GM20000 (cell line): Measurements from ENCODE around the gene PAIP1.

Source experiments
- DNase-seq: peaks from one replicate; pipeline ENCODE4 v3.0.0; 2012; ENCODE audit warnings: low spot score
- TF ChIP-seq, protein P1 (sequence below): IDR thresholded peaks from 2 replicates; pipeline ENCODE4 v1.5.1; 2012; ENCODE audit warnings: mild to moderate bottlenecking, control low read depth; ENCODE audit errors: extremely low read depth, missing control alignments

The PAIP1 gene

DNA sequence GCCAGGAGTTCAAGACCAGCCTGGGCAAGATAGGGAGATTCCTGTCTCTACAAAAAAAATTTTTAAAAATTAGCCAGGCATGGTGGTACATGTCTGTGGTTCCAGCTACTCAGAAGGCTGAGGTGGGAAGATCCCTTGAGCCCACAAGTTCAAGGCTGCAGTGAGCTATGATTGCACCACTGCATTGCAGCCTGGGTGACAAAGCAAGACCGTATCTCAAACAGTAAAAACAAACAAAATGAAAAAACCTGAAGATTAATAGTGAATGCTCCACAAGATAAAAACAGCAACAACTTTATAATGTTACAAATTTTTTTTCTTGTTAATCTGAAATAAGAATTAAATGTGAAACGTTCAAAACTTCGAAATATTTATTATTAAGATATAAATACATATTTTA is 70.5 kb downstream of the PAIP1 start:
- DNase-seq = no peak
- TF ChIP-seq, protein P1, sequence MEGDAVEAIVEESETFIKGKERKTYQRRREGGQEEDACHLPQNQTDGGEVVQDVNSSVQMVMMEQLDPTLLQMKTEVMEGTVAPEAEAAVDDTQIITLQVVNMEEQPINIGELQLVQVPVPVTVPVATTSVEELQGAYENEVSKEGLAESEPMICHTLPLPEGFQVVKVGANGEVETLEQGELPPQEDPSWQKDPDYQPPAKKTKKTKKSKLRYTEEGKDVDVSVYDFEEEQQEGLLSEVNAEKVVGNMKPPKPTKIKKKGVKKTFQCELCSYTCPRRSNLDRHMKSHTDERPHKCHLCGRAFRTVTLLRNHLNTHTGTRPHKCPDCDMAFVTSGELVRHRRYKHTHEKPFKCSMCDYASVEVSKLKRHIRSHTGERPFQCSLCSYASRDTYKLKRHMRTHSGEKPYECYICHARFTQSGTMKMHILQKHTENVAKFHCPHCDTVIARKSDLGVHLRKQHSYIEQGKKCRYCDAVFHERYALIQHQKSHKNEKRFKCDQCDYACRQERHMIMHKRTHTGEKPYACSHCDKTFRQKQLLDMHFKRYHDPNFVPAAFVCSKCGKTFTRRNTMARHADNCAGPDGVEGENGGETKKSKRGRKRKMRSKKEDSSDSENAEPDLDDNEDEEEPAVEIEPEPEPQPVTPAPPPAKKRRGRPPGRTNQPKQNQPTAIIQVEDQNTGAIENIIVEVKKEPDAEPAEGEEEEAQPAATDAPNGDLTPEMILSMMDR = no peak

DNA sequence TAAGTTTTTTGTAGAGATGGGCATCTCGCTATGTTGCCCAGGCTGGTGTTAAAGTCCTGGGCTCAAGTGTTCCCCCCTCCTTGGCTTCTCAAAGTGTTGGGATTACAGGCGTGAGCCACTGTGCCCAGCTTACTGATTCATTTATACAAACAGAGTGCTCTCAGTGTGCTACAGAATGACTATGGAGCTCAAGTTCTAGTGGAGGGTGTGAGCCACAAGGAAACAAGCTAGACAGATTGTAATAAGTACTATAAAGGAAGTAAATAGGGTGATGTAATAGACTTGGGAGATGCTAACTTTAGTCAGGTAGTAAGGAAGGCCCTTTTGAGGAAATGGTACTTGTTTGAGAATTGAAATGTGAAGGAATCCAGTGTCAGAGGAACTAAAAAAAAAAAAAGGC is 71.5 kb downstream of the PAIP1 start:
- DNase-seq = no peak
- TF ChIP-seq, protein P1 = no peak

DNA sequence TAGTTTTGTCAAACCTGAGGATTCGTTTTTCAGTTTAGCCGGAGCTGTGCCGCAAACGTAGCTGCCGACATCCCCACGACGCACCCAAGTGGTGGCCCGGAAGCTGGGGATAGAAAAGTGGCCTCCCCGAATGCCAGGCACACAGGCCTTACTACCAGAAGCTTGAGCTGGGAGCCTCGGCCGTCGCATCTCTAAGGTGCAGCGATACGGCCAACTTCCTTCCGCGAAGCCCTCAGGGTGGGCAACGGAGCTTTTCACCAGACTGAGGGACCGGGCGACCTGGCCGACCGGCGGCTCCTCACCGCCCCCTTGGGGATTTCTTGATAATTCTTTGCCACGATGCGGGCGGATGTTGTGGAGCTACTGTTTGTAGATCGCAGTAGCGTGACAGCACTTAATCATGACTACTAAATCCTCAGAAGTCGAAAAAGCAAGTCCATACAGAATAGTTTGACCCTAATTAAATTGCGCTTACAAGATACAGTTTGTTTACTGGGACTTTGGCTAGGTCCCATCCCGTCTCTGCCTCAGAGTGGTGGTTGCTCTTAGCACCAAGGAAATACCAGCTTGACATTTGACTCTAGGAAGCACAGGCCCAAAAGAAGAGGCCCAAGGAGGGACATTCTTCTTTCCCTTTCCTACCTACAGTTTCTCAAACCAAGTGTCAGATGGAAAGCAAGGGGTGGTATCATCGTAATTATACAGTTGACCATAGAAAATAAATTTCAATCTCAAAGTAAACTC is 72.6 kb downstream of the PAIP1 start:
- TF ChIP-seq, protein P1 = peak; percentile 43
- DNase-seq = peak; percentile 83

DNA sequence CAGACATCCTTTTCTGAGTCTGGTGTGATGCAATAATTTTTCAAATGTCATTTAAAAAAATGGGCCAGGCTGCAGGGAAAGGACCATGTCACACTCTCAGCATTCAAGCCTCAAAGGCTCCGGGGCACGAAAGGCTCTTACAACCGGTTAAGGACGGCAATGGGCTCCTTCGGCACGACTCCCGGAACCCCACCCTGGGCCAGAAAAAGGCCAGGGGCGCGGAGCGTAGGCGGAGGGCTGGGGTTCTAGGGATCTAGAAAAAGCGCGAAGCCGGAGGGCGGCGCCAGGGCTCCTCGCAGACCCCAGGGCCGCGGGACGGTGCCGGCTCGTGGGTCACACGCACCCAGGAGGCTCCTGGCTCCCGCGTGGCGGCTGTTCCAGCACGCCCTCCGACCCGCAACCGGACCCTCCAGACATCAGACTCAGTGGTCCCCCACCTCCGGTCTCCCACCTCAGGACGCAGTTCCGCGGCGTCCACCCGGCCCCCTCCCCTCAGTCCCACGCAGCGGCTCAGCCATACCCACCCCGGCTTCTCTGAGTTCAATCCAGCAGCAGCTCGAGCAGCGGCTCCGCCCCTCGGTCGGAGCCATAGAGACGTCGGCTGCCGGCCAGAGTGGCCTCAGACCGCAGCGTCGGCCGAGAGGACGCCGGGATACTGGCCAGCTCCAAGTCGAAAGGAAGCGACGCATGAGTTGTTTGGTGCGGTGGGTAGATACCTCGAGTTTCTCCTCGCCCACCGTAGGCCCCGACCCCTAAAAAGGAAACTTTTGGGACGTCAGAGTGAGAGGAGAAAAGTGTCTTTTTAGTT is 73.4 kb downstream of the PAIP1 start, which contains the start of gene TMEM267:
Gene TMEM267 (minus strand): TSS at position 568 of the 808 bp plus-strand sequence. CDS start 29,896 bp downstream, outside the sequence.
- DNase-seq = peak; percentile 89
- TF ChIP-seq, protein P1 = no peak

DNA sequence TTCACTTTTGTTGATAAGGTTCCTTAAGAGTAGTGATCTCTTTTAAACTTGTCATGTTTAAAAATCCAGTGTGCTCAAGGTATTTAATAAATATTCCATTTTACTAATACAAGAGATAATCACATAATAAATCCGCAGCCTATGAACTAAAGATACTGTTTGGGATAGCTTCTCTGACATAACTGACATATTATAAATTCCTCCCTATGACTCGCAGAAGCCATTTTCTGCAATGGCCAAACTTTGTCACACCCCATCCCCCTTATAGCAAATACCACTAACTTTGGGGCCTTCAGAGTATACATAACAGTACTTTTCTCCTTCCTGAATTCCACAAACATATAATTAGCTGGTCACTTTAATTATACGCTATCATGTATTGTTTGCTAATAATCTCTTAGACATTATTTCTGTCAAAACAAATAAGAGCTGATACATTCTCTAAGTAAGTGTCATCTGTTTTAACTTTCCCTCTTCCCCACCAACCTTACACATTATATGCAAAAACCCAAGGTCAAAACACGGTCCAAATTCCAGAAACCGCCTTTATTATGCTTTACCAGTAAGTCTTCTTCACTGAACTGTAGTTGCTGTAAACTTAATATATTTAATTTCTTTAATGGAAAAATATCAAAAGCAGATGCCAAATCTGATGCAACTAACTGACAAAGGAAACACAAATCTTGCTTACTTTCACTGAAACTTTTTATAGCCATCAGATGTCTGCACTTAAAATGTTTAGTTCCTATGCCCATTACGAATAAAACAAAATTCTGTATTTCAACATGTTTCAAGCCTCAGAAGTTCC is 74.2 kb downstream of the PAIP1 start:
- no peak for DNase-seq
- TF ChIP-seq, protein P1 = no peak
